ENCODE data around the gene LSM4.

DNA sequence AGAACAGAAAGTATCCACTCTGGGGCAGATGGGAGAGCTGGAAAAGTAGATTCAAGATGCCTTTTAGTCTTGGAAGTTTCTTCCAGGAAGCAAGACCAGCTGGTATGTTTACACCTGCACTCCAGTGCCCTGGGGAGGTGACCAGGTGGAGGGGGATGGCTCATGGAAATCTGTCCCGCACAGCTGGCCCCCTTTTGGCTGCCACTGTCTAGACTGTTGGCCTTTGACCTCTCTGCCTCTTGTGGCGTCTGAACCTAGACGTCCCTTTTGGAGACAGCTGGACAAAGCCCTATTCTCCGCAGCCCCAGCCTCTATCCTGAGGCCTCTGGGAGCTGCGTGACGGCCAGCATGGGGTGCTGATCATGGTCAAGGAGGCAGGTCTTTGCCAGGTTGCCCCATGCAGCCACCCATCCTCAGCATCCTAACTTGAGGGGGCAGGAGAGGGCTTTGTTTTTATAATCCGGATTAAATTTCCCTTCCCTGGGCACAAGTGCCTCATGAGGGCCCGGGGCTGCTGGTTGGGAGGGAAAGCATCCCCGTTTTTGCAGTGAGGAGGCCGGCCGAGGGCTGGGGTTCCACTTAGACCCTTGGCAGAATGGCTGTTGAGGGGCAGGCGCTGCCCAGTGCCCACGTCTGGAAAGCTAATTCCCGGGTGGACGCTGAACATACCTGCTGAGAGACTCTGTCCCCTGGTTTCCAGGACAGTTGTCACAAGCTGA lies 45.8 kb upstream of the LSM4 start:
- TF ChIP-seq, protein P1, sequence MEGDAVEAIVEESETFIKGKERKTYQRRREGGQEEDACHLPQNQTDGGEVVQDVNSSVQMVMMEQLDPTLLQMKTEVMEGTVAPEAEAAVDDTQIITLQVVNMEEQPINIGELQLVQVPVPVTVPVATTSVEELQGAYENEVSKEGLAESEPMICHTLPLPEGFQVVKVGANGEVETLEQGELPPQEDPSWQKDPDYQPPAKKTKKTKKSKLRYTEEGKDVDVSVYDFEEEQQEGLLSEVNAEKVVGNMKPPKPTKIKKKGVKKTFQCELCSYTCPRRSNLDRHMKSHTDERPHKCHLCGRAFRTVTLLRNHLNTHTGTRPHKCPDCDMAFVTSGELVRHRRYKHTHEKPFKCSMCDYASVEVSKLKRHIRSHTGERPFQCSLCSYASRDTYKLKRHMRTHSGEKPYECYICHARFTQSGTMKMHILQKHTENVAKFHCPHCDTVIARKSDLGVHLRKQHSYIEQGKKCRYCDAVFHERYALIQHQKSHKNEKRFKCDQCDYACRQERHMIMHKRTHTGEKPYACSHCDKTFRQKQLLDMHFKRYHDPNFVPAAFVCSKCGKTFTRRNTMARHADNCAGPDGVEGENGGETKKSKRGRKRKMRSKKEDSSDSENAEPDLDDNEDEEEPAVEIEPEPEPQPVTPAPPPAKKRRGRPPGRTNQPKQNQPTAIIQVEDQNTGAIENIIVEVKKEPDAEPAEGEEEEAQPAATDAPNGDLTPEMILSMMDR (IDR thresholded peaks at IDR 0.05; ENCODE audit: extremely low read depth in 1 of 2, insufficient read depth in 1 of 2, low read depth in 1 of 2, low read length in 2 of 2), result no peak
- TF ChIP-seq POLR2A (IDR thresholded peaks at IDR 0.05; ENCODE audit: low read depth, low read length) (no peak), JUN (IDR thresholded peaks at IDR 0.05; ENCODE audit: borderline replicate concordance, insufficient read depth, insufficient read length, low read depth) (no peak), MYC (IDR thresholded peaks at IDR 0.05; ENCODE audit: low read depth, low read length) (no peak), EZH2 (IDR thresholded peaks at IDR 0.05; ENCODE audit: borderline replicate concordance, low read depth, low read length, severe bottlenecking) (no peak), GATA2 (IDR thresholded peaks at IDR 0.05; ENCODE audit: insufficient read depth, insufficient read length, low read depth, low read length) (no peak), POLR2AphosphoS5 (IDR thresholded peaks at IDR 0.05; ENCODE audit: insufficient read depth, low read depth, low read length) (no peak)
- TF ChIP-seq, protein P2, sequence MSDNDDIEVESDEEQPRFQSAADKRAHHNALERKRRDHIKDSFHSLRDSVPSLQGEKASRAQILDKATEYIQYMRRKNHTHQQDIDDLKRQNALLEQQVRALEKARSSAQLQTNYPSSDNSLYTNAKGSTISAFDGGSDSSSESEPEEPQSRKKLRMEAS (IDR thresholded peaks at IDR 0.05; ENCODE audit: insufficient read depth, insufficient read length), result no peak
